Kidney (tissue), 14 donors: ENCODE measurements around the gene SMPDL3A. TPM values are rescaled to one million over a fixed set of nuclear protein-coding genes. Genes with fewer than 3 reads are reported as not detected.
A peak's percentile ranks its signal among the peaks of the same experiment; 100 is the strongest.

Experiments
- DNase-seq, 5 donors: peaks; one replicate each; pipeline ENCODE4 v3.0.0-alpha.2; 2013 to 2020
- FAIRE-seq: peaks from 2 replicates; lab custom pipeline; 2012; peaks lifted over from hg19 to GRCh38; lab: Jason Lieb, UNC
- H3K27ac ChIP-seq, 2 donors: one replicate each; pipeline ENCODE4 v1.7.0; 2013; ENCODE audit warnings: low read depth in 2 of 2, low read length in 2 of 2, inconsistent platforms in 1 of 2
- H3K27me3 ChIP-seq: one replicate; pipeline ENCODE4 v1.7.1; 2013; ENCODE audit warnings: low read length, inconsistent platforms; ENCODE audit not compliant: control insufficient read depth, insufficient read depth
- H3K36me3 ChIP-seq, 3 donors: one replicate each; pipeline versions ENCODE4 v1.7.0 to v1.7.1; 2013; ENCODE audit warnings: low read length in 3 of 3, control low read depth in 1 of 3, inconsistent platforms in 1 of 3; ENCODE audit not compliant: insufficient read depth in 3 of 3, control insufficient read depth in 2 of 3
- H3K4me1 ChIP-seq, 3 donors: one replicate each; pipeline versions ENCODE4 v1.7.0 to v1.7.1; 2013; ENCODE audit warnings: low read length in 3 of 3, inconsistent platforms in 1 of 3, low read depth in 1 of 3; ENCODE audit not compliant: control insufficient read depth in 2 of 3, insufficient read depth in 2 of 3
- H3K4me3 ChIP-seq, 3 donors: one replicate each; pipeline versions ENCODE4 v1.7.0 to v1.8.1; 2013; ENCODE audit warnings: low read length in 3 of 3, control low read depth in 1 of 3, inconsistent platforms in 1 of 3
- H3K9ac ChIP-seq, 3 donors: one replicate each; pipeline versions ENCODE4 v1.7.0 to v1.7.1; 2013; ENCODE audit warnings: low read length in 3 of 3, control low read depth in 1 of 3, inconsistent platforms in 1 of 3
- H3K9me3 ChIP-seq, 3 donors: one replicate each; pipeline versions ENCODE4 v1.7.0 to v1.7.1; 2013; ENCODE audit warnings: low read length in 3 of 3, control low read depth in 1 of 3, inconsistent platforms in 1 of 3; ENCODE audit not compliant: control insufficient read depth in 2 of 3, insufficient read depth in 1 of 3
- CTCF ChIP-seq: IDR thresholded peaks from 3 replicates; pipeline ENCODE4 v1.5.1; 2012; ENCODE audit warnings: mild to moderate bottlenecking, moderate library complexity, borderline replicate concordance; ENCODE audit not compliant: insufficient read depth; ENCODE audit errors: extremely low read depth
- intact Hi-C: fragments of 100-400 bp; cut with DNase I; formaldehyde crosslinking; loops from one replicate; pipeline ENCODE4 v1.11.1; 2022
- polyA plus RNA-seq: library from polyadenylated mRNA; stranded (reverse); fragments of 350-450 nt; fragmentation: Illumina TruSeq; extraction: RNeasy Lipid Tissue Mini Kit (QIAGEN cat#74804); gene quantifications from one replicate; pipeline ENCODE4 v1.2.3, GENCODE V29; 2014; ENCODE audit warnings: low read depth, low replicate concordance; ENCODE audit not compliant: insufficient read depth
- total RNA-seq: library from RNA; stranded (reverse); fragmentation: NEBNext Ultra II Directional; extraction: Animal tissue kit (Norgen Biotek cat#: 25700); gene quantifications from one replicate; pipeline ENCODE4 v1.2.1, GENCODE V29; 2021
- donor health status: control.
- donor health status: control.
- donor health status: control.
- donor health status: control.
- donor health status: control.
- donor health status: DM: yes; HTN: yes; CAD: no.
- donor health status: Normal renal cell carcinoma (clear cell type).

The SMPDL3A gene
- total and polyA plus RNA-seq, 2 donors from 2014 or later = 10.7 to 14.1 TPM

GRCh38 chr6:122766256-122766655 is 22.8 kb upstream of the SMPDL3A start:
- H3K9ac ChIP-seq = no peak overlapping the region
- no peak overlapping the region for H3K4me3 ChIP-seq
- no peaks in the 10 kb centered on the region for H3K9me3 ChIP-seq
- intact Hi-C loops = no loop called here
- no peak for TF ChIP-seq CTCF
- peaks cover 0 to 6% (median 0%) of the 10 kb centered on the region in 3 donors for H3K4me1 ChIP-seq
- no peaks in the 10 kb centered on the region for H3K36me3 ChIP-seq
- H3K27me3 ChIP-seq = no peaks in the 10 kb centered on the region
- no peak overlapping the region for H3K27ac ChIP-seq
- no peak for DNase-seq
- no peak for FAIRE-seq

- peak overlapping the region in 1 of 3 donors; percentile 44 for H3K4me3 ChIP-seq
- no peaks in the 10 kb centered on the region for H3K36me3 ChIP-seq
- peaks cover 0 to 6% (median 0%) of the 10 kb centered on the region in 3 donors for H3K4me1 ChIP-seq
- no peaks in the 10 kb centered on the region for H3K9me3 ChIP-seq
- intact Hi-C loops = no loop called here
- H3K27me3 ChIP-seq = no peaks in the 10 kb centered on the region
- DNase-seq (no peak), FAIRE-seq (no peak)
- H3K9ac ChIP-seq = no peak overlapping the region
- no peak for TF ChIP-seq CTCF
- no peak overlapping the region for H3K27ac ChIP-seq
These were observed 18.0 kb upstream of the SMPDL3A start for GRCh38 chr6:122770835-122771601.

GRCh38 chr6:122772724-122773415 is 16.2 kb upstream of the SMPDL3A start:
- Histone ChIP-seq H3K4me3 (no peak overlapping the region), H3K9me3 (no peaks in the 10 kb centered on the region), H3K27ac (no peak overlapping the region), H3K27me3 (no peaks in the 10 kb centered on the region), H3K9ac (no peak overlapping the region), H3K4me1 (peaks cover 0 to 6% (median 0%) of the 10 kb centered on the region in 3 donors), H3K36me3 (no peaks in the 10 kb centered on the region)
- DNase-seq (no peak), FAIRE-seq (no peak)
- intact Hi-C loops = no loop called here
- no peak for TF ChIP-seq CTCF
